NCI-H1436 (cell line): ENCODE data around the gene CYP27C1.
"Not testable (repeated sequence)": the region's sequence is repeated elsewhere in the genome, so short reads cannot be mapped to it uniquely, and the experiment has no call there.

ENCODE experiments used
- DNase-seq: peaks from one replicate; lab custom pipeline; 2025; lab: John Stamatoyannopoulos, UW

Gene CYP27C1, protein sequence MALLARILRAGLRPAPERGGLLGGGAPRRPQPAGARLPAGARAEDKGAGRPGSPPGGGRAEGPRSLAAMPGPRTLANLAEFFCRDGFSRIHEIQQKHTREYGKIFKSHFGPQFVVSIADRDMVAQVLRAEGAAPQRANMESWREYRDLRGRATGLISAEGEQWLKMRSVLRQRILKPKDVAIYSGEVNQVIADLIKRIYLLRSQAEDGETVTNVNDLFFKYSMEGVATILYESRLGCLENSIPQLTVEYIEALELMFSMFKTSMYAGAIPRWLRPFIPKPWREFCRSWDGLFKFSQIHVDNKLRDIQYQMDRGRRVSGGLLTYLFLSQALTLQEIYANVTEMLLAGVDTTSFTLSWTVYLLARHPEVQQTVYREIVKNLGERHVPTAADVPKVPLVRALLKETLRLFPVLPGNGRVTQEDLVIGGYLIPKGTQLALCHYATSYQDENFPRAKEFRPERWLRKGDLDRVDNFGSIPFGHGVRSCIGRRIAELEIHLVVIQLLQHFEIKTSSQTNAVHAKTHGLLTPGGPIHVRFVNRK

DNA sequence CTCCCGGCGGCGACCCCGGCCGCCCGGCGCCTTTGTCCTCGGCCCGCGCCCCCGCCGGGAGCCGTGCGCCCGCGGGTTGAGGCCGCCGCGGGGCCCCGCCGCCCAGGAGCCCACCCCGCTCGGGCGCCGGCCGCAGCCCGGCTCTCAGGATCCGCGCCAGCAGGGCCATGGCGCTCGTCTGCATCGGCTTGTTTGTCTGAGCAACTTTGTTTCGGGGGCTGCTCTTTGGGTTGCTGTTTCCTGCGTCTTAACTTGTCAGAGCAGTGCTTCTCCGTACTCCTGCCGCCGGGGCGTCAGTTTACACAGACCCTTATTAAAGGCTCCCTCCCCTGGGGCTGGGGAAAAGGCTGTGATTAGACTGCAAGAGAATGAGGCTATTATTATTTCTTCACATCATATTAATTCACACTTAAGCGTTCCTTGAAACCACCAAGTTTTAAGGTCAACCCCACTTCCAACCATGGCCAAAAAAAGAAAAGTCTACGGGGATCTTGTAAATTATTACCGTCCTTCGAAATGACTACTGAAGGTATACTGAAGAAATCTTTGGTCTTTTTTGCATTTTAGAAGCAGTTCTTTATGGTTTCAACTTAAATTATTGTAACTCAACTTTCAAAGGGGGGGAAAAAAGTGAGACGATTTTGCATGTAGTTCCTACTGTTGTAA is at the start of gene CYP27C1:
Gene CYP27C1 (minus strand): TSS at position 198 of the 666 bp plus-strand sequence. CDS start 29 bp downstream, at position 169.
- no peak for DNase-seq

DNA sequence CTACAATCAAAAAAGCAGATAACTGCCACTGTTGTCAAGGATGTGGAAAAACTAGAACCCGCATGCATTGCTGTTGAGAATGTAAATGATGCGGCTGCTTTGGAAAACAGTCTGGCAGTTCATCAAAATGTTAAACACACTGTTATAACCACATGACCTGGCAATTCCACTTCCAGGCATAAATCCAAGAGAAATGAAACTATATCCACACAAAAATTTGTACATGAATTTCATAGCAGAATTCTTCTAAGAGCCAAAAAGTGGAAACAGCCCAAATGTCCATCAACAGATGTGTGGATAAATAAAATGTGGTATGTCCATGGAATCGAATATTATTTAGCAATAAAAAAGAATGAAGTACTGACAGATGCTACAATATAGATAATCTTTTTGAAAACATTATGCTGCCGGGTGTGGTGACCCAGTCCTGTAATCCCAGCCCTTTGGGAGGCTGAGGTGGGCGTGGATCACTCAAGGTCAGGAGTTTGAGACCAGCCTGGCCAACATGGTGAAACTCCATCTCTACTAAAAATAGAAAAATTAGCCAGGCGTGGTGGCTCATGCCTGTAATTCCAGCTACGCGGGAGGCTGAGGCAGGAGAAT is 41.8 kb upstream of the CYP27C1 start:
- no peak for DNase-seq

DNA sequence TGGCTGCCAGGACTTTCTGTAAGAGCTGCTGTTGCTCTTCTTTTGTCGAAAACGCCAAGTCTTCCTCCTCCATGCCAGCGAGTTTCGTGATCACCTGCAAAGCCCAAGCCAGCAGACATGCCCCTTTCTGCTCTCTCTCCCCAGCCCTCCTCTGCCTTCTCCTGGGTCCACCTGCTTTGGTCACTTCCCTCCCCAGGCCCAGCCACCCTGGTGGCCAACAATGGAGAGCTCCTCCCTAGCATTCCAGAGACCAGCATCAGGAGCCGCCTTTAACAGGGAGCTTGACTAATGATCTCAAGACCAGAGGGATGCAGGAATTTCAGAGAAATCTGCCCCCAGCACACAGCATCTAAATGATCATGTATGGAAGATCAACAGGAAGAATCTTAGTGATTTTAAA is 39.3 kb upstream of the CYP27C1 start:
- DNase-seq = no peak

DNA sequence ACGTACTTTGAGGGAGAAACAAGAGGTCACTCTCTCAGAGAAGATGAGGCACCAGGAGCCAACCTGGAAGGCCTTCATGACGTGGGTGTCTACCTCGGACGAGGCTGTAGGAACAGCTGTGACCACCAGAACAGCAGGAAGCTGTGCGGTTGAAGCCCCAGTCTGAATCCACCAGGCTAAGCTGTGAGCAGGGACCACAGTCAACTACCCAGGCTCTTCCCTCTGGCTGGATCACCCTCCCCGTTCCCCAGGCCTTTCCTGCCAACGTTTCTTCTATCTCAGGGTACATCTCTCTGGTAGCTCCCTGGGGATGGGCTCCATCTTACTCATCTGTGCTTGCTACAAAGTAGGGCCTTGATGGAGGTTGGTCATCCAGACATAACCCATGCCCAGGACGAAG is 36.8 kb upstream of the CYP27C1 start:
- no peak for DNase-seq

DNA sequence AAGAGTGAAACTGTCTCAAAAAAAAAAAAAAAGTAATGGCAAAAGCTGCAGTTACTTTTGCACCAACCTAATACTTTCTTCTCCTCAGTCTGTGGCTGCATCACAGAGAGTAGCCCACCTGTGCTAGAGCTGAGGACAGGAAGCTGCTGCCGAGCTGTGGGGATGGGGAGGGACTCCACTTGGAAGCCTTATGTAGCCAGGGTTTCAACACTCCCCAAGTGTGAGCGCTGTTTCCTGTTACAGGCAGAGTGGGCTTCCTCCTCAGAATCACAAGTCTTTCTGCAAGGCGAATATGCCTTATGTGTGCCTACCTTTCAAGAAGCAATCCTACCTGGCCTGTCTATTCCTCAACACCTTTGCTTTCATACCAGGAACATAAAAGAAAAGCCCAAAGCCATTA is 36.3 kb upstream of the CYP27C1 start:
- no peak for DNase-seq

DNA sequence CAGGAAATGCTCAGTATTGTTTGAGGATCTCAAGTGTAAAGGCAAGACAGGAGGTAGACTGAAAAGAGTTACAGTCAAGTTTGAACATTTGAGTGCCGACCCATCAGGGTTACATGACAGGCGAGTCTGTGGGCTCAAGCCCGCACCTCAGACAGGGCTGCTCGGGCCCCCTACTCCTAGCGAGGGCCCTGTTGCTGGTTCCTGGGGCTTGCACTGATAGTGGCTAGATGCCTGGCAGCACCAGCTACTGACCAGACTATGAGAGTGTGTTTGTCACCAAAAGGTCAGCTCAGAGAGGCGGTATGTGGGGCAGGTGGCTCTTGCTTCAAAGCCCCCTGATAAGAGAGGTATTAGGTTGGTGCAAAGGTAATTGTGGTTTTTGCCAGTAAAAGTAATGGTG is 35.6 kb upstream of the CYP27C1 start:
- DNase-seq = no peak

DNA sequence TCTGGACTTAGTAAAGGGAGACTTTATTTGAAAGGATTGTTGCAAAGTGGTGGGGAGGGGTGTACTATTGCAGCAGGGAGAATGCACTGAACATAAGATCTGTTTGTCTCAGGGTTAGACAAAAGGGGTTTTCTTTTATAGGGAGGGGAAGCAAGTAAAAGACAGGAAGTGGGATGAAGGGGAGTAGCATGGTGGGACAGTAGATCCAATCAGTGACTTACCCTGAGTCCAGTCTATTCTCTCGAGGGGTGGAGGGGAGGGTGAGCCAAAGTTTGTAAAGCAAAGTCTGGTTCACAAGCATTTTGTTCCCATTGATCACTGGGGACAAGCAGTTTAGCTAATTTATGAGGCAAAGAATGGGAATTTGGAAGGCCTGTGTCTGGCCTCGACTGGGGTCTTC is 35.0 kb upstream of the CYP27C1 start:
- no peak for DNase-seq

DNA sequence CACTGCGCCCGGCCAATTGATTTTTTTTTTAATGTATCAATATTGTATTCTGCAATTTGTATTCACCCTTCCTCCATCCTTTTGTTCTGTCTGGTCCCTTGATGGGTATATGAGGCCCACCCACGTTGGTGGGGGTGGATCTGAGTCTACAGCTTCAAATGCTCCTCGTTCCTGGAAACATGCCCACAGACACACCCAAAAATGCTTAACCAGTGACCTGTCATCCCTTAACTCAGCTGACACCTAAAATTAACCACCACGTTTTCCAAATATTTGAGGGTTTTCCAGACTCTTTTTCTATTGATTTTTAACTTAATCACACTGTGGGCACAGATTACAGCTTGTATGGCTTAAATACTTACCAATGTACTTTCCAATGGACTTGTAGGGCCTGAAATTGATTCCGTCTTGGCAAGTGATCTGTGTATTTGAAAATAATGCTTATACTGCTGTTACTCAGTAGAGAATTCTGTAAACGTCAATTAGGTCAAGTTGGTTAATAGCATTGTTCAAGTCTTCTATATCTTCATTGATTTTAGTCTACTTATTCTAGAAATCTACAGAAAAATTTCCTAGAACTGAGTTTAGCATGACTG is 34.4 kb upstream of the CYP27C1 start:
- DNase-seq = no peak

DNA sequence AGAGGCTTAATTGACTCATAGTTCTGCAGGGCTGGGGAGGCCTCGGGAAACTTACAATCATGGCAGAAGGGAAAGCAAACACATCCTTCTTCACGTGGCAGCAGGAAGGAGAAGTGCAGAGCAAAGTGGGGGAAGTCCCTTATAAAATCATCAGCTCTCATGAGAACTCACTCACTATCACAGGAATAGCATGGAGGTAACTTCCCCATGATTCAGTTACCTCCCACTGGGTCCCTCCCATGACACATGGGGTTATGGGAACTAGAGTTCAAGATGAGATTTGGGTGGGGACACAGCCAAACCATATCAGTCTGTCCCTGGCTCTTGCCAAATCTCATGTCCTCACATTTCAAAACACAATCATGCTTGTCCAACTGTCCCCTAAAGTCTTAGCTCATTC is 21.1 kb upstream of the CYP27C1 start:
- DNase-seq = not testable (repeated sequence)

DNA sequence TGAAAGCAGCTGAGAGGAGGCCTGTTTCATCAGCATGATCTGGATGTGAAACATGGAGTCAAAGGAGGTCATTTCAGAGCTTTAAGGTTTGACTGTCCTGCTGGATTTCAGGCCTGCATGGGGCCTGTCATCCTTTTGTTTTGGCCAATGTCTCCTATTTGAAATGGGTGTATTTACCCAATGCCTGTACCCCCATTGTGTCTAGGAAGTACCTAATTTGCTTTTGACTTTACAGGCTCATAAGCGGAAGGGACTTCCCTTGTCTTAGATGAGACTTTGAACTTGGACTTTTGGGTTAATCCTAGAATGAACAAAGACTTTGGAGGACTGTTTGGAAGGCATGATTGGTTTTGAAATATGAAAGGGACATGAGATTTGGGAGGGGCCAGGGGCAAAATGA is 19.3 kb upstream of the CYP27C1 start:
- DNase-seq = no peak

DNA sequence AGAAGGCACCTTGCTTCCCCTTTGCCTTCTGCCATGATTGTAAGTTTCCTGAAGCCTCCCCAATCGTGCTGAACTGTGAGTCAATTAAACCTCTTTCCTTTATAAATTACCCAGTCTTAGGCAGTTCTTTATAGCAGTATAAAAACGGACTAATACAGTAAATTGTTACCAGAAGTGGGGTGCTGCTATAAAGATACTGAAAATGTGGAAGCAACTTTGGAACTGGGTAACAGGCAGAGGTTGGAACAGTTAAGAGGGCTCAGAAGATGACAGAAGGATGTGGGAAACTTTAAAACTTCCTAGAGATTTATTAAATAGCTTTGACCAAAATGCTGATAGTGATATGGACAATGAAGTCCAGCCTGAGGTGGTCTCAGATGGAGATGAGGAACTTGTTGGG is 17.7 kb upstream of the CYP27C1 start:
- not testable (repeated sequence) for DNase-seq

DNA sequence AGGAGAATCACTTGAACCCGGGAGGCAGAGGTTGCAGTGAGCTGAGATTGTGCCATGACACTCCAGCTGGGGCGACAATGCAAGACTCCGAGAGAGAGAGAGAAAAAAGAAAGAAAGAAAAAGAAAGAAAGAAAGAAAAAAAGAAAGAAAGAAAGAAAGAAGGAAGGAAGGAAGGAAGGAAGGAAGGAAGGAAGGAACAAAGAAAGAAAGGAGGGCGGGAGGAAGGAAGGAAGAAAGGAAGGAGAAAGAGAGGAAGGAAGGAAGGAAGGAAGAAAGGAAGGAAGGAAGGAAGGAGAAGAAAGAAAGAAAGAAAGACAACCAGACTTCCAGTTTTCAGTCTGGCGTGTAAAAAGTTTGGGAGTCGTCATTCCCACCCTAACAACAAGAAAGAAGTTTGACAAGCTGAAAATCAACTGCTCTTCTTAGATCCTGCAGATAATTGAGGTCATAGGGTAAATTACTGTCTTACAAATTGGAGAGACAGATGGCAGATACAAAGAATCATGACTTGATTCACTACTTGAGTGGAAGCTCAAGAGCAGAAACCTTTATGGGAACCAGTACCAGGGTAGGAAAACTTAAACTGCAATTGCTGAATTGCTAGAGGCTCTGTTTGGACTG is 15.1 kb upstream of the CYP27C1 start:
- DNase-seq = no peak

DNA sequence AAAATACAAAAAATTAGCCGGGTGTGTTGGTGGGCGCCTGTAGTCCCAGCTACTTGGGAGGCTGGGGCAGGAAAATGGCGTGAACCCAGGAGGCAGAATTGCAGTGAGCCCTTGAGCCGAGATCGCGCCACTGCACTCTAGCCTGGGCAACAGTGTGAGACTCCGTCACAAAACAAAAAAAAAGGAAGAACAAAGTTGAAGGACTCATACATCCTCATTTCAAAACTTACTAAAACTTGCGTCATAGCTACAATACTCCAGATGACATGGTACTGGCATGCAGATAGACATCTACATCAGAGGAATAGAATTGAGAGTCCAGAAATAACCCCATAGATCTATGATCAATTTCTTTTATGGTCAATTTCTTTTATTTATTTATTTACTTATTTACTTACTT is 13.6 kb upstream of the CYP27C1 start:
- DNase-seq = no peak

DNA sequence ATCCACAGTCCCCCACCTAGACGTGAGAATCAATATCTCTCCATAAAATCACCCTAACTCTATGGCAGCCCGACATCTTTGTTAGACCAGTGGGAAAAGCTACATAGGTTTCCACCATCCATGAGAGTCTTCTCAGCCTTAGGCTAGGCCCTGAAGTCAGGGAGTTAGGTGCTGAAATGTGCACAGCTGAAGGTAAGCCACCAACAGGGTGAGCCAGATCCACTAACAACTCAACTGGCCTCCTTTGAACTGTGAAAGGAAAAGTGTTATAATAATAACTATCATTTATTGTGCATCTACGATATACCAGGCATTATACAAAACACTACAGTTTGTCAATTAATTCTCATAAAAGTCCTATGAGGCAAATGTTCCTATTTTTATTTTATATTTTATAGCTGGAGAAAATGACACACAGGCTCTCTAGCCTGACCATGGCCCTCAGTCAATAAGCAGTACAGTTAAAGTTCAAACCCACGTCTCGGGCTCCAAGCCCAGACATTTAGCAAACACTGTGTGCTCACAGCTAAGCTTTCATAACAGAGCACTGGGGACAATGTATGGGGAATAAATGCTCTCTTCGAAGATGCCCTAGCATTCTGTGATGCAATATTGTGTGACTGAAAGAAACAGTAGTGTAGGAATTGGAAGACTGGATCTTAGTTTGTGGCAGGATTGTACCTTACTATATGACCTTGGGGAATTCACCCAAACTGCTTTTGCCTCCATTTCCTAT is 11.2 kb upstream of the CYP27C1 start:
- no peak for DNase-seq

DNA sequence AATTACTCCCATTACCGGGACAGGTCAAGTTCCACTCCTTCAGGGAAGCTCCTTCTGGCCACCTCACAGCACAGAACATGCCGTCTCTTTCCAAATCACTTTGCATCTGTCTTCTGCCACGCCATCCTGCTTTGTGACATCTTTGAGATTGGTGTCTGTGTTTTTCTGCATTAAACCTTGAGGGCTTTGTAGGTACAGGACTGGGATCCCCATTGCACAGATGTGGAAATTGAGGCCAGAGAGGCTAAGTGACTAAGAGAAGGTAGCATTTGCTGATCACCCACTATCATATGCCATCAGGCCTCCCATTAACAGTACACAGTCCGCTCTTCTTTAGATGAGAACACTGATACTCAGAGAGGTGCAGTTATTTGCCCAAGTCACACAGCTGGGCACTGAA is 9.5 kb upstream of the CYP27C1 start:
- no peak for DNase-seq

DNA sequence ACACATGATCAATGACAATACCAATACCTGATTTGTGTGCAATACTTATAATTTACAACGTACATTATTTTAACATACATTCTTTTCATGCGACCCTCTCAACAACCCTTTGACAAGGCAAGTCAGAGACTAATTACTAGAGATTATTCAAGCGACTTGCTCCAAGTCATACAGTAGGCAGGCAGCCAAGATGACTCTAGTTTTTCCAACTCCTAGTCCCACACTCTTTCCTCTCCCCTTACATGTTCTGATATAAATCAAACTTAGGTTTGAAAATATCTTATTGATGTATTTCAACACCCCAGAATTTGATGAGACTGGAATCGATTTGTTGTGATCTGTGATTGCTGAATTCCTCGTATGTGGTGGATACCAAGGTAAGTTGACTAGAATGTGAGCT is 8.0 kb upstream of the CYP27C1 start:
- DNase-seq = no peak

DNA sequence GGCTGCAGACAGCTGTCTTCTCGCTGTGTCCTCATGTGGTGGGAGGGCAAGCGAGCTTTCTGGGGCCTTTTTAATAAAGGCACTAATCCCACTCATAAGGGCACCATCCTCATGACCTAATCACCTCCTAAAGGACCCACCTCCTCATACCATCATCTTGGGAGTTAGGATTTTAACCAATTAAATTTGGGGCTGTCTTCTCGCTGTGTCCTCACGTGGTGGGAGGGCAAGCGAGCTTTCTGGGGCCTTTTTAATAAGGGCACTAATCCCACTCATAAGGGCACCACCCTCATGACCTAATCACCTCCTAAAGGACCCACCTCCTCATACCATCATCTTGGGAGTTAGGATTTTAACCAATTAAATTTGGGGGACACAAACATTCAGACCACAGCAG is 7.2 kb upstream of the CYP27C1 start:
- not testable (repeated sequence) for DNase-seq

DNA sequence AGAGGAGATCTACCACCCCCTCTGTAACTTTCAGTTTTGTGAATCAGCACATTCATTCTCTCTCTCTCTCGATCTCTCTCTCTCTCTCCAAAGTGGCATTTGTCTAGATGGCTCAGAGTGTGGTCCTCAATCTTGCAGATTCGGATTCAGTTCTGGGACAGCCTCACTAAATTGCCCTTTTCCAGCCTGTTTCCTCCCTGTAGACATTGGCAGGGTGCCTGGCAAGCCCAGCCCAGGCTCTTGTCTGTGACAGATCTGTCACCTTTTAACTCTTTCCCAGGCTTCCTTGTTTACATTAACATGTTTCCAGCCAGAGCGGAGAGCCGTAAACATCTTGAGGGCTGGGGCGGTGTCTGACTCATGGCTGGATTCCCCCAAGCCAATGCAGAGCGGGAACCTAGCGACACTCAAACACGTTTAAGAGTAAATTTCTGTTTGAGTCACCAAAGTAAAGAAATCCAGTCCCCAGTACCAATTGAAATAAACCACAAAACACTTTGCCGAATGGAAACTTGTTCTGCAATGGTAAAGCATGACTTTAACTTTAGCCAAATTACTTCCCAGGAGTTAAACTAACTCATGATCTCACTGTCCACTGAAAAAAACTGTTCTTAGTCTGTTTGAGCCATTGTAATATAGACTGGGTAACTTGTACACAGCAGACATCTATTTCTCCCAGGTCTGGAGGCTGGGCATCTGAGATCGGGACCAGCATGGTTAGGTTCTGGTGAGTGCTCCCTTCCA is 6.6 kb upstream of the CYP27C1 start:
- no peak for DNase-seq

DNA sequence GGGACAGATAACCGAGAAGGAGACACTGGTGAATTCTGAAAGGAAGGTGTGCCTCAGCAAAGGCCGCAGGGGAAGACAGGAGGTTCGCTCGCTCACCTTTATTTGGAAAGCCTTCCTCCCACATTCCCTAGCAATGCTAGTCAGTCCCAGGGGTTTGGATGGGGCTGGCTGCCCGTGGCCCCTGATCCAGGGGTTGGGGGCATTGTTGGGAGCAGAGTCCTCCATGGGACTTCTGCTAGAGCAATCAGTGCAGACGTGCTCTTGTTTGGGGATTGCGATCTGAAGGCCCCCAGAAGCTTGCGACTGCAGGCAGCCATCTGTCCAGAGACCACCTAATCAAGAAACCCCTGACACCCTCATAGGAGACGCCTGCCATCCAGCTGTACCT is 6.0 kb upstream of the CYP27C1 start:
- no peak for DNase-seq

DNA sequence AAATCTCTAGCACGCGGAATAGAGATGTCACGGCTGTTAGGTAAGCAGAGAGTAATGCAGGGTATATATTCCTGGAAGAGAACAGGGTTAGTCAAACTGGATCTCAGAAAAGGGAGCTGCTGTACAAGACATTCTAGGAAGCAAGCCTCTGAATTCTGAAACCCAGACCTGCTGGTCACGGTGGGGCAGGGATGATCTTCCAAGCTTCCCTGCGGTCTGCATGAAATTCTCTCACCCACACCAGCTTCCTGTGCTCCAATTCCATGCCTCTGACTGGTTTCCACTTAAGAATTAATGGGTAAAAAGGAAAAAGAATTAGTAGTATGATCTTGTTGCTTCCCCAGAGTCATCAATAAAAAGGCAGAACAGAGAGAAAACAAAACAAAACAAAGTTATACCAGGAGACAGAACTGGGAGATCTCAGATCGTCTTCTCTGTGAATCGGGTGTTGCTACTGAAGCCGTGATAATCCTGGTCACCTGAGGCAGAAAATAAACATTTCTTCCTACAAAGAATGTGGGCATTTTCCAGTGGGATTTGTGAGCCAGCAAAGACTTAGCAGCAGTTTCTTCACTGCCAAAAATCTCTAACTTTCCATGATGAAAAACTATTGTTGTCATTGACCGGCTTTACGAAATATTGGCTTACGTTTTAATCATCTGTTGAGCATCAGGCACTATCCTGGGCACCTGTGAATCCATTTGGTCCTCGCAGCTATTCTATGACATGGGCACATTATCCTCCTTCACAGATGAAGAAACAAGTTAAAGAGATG is 5.3 kb upstream of the CYP27C1 start:
- DNase-seq = no peak
